NK-92 (cell line): ENCODE measurements around the gene MAST1.
"Not testable (repeated sequence)": the region's sequence is repeated elsewhere in the genome, so short reads cannot be mapped to it uniquely, and the experiment has no call there.

Experiments
- DNase-seq: peaks from one replicate; lab custom pipeline; 2025; ENCODE audit not compliant: unreplicated experiment; lab: John Stamatoyannopoulos, UW

Gene MAST1

GRCh38 chr19:12838886-12839756 is 806 bp downstream of the MAST1 start:
- no peak for DNase-seq

- DNase-seq, result no peak
Measured at GRCh38 chr19:12840091-12841079, 2.1 kb downstream of the MAST1 start.

GRCh38 chr19:12841094-12841493 is 2.8 kb downstream of the MAST1 start:
- no peak for DNase-seq

GRCh38 chr19:12842511-12842910 is 4.2 kb downstream of the MAST1 start:
- no peak for DNase-seq

- no peak for DNase-seq
Measured at GRCh38 chr19:12843328-12843727, 5.0 kb downstream of the MAST1 start.

- DNase-seq, result no peak
Measured at GRCh38 chr19:12843999-12844732, 5.9 kb downstream of the MAST1 start.

GRCh38 chr19:12846613-12847012 is 8.3 kb downstream of the MAST1 start:
- DNase-seq, result not testable (repeated sequence)

- no peak for DNase-seq
Measured at GRCh38 chr19:12847159-12848139, 9.1 kb downstream of the MAST1 start.

GRCh38 chr19:12856653-12857052 is 18.3 kb downstream of the MAST1 start:
- DNase-seq, result no peak

- DNase-seq, result no peak
Measured at GRCh38 chr19:12858041-12858928, 20.0 kb downstream of the MAST1 start.

- DNase-seq, result no peak
Measured at GRCh38 chr19:12859546-12859945, 21.2 kb downstream of the MAST1 start.

- DNase-seq, result no peak
Measured at GRCh38 chr19:12864143-12864542, 25.8 kb downstream of the MAST1 start.

- DNase-seq, result no peak
Measured at GRCh38 chr19:12864721-12865715, 26.7 kb downstream of the MAST1 start.

- no peak for DNase-seq
Measured at GRCh38 chr19:12865746-12866415, 27.6 kb downstream of the MAST1 start.

GRCh38 chr19:12866416-12867119 is 28.3 kb downstream of the MAST1 start:
- no peak for DNase-seq
